ENCODE data around the gene TINAG.

- no peak for TF ChIP-seq POLR2AphosphoS5 (IDR thresholded peaks at IDR 0.05; ENCODE audit: low read depth, low read length)
- no peak for TF ChIP-seq POLR2A (IDR thresholded peaks at IDR 0.05; ENCODE audit: low read depth, low read length)
These were observed 33.9 kb upstream of the TINAG start for GRCh38 chr6:54274383-54274782.

All from GM12892 (cell line).